T-helper 2 cell treated with Interferon-gamma antibody and Interleukin-4, amounts not matched to agents 5 μg/mL and 100 μg/mL, for 36 hours (primary cell): ENCODE data around the gene SNHG17.
"Not testable (repeated sequence)": the region's sequence is repeated elsewhere in the genome, so short reads cannot be mapped to it uniquely, and the experiment has no call there.

Experiments used
- DNase-seq: peaks from one replicate; pipeline ENCODE4 v3.0.0; 2021; ENCODE audit warnings: low spot score
- H3K27ac Mint-ChIP-seq: one replicate; pipeline ENCODE4 v1.8.0; 2021; ENCODE audit warnings: mild to moderate bottlenecking, mixed read lengths
- H3K27me3 Mint-ChIP-seq: one replicate; pipeline ENCODE4 v1.8.0; 2021; ENCODE audit warnings: low read depth, mixed read lengths
- H3K36me3 Mint-ChIP-seq: one replicate; pipeline ENCODE4 v1.8.0; 2021; ENCODE audit warnings: low read depth, mixed read lengths
- H3K4me1 Mint-ChIP-seq: one replicate; pipeline ENCODE4 v1.8.0; 2021; ENCODE audit warnings: low read depth, mixed read lengths
- H3K4me3 Mint-ChIP-seq: one replicate; pipeline ENCODE4 v1.8.0; 2022; ENCODE audit warnings: mild to moderate bottlenecking, moderate library complexity, mixed read lengths
- H3K9me3 Mint-ChIP-seq: one replicate; pipeline ENCODE4 v1.8.0; 2021; ENCODE audit warnings: mixed read lengths

SNHG17 gene

DNA sequence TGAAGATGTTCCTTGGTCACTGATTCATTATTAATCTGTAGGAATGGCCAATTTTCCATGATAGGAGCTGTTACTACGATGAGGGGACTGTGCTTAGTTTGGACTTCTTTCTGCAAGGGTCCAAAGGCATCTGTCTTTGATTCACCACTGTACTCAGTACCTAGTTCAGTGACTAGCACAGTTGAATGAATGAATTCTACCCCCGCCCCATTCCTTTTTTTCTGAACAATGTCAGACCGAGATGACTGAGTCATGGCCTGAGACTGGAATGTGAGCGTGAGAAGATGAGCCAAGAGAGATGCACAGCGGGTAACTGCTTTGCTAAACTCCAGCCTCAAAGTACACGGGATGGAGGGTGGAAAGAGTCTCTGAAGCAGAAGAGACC is 419 bp upstream of the SNHG17 start:
- no peak for DNase-seq
- Mint-ChIP-seq H3K27me3 (peaks cover 9% of the 10 kb centered on the region), H3K4me1 (peaks cover 24% of the 10 kb centered on the region), H3K27ac (peak overlapping the region; percentile 93), H3K9me3 (no peaks in the 10 kb centered on the region), H3K36me3 (peaks cover 38% of the 10 kb centered on the region), H3K4me3 (peak overlapping the region; percentile 95)

DNA sequence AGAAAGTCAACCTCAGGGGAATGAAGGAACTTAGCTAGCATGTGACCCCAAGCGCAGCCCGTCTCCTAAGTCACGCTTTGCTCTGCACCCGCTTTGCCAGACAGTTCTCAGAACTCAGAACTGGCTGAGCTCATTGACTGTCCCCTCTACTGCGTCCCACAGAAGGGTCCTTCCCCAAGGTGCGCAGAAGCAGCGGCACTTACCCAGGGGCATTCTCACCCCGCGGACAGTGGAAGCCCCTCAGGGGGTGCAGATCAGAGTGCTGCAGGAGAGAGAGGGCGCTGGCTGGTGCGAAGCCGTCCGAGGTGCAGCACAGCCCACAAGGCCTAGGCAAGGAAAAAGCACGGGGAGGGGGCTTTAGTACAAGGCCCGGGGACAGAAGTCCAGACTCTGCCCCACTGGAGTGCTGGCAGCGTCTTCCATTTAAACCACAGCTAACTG is 807 bp downstream of the SNHG17 start:
- Mint-ChIP-seq H3K4me3 (peak overlapping the region; percentile 95), H3K27me3 (peaks cover 7% of the 10 kb centered on the region), H3K36me3 (peaks cover 46% of the 10 kb centered on the region), H3K4me1 (peaks cover 26% of the 10 kb centered on the region), H3K9me3 (no peaks in the 10 kb centered on the region), H3K27ac (peak overlapping the region; percentile 93)
- DNase-seq = no peak

DNA sequence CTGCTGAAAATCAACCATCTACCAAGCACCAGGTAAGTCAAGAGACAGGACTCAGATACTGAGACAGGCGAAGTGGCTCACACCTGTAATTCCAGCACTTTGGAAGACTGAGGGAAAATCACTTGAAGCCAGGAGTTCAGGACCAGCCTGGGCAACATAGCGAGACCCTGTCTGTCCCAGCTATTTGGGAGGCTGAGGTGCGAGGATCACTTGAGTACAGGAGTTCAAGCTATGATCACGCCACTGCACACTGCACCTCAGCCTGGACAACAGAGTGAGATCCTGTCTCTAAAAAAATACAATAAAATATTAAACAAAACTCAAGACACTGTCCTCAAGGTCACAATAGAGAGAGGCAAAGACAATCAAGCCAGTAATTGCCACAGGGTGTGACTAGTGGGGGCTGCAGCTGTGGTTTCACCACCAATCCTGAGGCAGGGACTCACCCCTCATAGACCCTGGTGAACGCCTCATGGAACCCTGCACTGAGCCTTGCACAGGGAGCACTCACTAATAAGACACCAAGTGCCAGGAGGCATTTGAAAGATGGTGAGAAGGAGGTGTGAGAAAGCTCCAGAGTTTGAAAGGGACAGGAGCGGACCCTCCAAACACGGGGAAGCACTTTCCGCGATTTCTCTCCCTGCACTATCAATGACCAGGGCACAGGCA is 1.7 kb downstream of the SNHG17 start:
- Mint-ChIP-seq H3K27ac (peak overlapping the region; percentile 93), H3K4me1 (peaks cover 26% of the 10 kb centered on the region), H3K9me3 (no peaks in the 10 kb centered on the region), H3K4me3 (peak overlapping the region; percentile 95), H3K36me3 (peaks cover 55% of the 10 kb centered on the region), H3K27me3 (no peaks in the 10 kb centered on the region)
- DNase-seq = no peak

DNA sequence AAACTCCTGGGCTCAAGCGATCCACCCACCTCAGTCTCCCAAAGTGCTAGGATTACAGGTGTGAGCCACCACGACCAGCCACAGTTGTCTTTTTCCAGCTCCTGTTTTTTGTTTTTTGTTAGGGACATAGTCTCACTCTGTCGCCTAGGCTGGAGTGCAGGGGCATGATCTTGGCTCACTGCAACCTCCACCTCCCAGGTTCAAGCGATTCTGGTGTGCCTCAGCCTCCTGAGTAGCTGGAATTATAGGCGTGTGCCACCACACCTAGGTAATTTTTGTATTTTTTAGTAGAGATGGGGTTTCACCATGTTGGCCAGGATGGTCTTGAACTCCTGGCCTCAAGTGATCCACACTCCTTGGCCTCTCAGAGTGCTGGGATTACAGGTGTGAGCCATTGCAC is 2.3 kb downstream of the SNHG17 start:
- not testable (repeated sequence) for H3K27ac Mint-ChIP-seq, DNase-seq, H3K27me3 Mint-ChIP-seq, H3K9me3 Mint-ChIP-seq
- H3K4me1 Mint-ChIP-seq = peaks cover 29% of the 10 kb centered on the region
- peaks cover 60% of the 10 kb centered on the region for H3K36me3 Mint-ChIP-seq
- H3K4me3 Mint-ChIP-seq = peak overlapping the region; percentile 95

DNA sequence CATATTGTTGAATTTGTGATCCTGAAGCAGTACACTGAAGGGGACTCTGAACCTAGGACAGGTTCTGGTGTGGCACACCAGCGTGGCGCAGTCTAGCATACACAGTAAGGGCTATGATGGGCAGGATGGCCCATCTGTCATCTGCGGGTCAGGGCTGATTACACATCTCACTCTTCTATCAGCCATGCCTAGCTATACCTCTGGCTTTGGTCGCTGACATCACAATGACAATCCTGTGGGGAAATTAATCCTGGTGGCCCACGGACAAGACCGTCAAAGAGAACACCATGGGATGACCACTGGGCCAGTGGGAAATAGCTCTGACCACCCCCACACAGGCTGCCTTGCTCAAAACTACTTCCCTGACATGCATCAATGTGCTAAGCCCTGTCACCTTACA is 2.8 kb downstream of the SNHG17 start:
- H3K27me3 Mint-ChIP-seq = no peaks in the 10 kb centered on the region
- no peaks in the 10 kb centered on the region for H3K9me3 Mint-ChIP-seq
- no peak overlapping the region for H3K27ac Mint-ChIP-seq
- no peak for DNase-seq
- peaks cover 29% of the 10 kb centered on the region for H3K4me1 Mint-ChIP-seq
- peaks cover 64% of the 10 kb centered on the region for H3K36me3 Mint-ChIP-seq
- peak overlapping the region; percentile 53 for H3K4me3 Mint-ChIP-seq

DNA sequence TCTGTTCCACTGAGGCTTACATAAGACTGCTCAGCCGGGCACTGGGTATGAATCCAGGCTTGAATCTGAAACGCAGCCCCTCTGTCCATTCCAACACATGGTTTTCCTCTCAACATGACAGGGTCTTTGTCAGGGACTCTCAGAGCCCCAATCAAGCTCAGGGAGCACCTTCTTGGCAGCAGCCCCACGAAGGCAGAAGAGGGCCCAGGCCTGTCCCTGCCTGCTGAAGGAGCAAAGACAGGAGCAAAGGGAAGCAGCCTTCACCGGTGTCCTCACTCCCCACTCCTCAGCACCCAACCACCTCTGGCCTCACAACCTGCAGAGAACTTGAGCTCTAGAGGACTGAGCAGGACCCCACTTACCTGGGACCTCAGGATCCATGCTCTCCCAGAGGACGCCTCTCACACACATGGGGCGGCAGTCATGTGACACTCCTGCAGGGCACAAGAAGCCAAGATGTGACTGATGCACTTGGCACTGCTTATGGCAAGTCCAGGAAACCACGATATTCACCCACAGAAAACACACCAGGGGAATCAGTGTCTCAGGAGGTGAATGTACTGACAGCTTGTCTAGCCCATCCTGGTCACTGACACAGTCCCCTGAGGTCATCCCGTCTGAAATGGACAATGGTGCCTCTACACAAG is 4.3 kb downstream of the SNHG17 start:
- Mint-ChIP-seq H3K27ac (no peak overlapping the region), H3K4me1 (peaks cover 35% of the 10 kb centered on the region), H3K27me3 (no peaks in the 10 kb centered on the region), H3K4me3 (no peak overlapping the region), H3K9me3 (no peaks in the 10 kb centered on the region), H3K36me3 (peaks cover 79% of the 10 kb centered on the region)
- DNase-seq = no peak

DNA sequence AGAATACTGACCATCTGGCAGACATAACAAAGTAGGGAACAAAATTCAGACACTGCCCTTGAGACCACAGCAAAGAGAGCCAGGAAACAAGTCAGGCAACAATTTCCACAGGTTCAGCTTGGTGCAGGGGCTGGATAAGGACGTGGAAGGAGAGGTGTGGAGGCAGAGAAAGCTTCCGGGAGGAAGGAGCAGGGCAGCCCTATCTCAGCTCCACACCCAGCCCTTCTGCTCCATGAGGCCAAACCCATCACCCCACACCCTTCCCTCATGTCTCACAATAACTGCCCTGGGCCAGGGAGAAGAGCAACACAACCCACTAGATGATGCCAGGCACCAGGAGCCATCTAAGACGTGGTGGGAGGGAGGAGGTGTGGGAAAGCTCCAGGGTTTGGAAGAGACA is 5.8 kb downstream of the SNHG17 start:
- Mint-ChIP-seq H3K27me3 (no peaks in the 10 kb centered on the region), H3K4me1 (peaks cover 35% of the 10 kb centered on the region), H3K36me3 (peaks cover 76% of the 10 kb centered on the region), H3K9me3 (no peaks in the 10 kb centered on the region), H3K27ac (no peak overlapping the region), H3K4me3 (no peak overlapping the region)
- DNase-seq = no peak

DNA sequence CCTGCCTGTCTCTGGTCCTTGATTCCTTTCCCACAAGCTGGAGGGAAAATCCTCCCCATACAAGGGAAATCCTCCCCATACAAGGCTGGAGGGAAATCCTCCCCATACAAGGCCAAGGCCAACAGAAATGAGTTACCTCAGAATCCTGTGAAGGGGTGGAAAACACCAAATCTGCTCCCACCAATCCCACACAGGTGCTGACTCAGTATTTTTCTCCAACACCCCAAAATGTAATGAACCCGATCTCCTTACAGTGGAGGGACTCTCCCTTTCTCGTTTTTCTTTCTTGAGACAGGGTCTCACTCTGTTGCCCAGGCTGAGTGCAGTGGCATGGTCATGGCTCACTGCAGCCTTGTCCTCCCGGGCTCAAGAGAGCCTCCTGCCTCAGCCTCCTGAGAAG is 6.3 kb downstream of the SNHG17 start:
- DNase-seq = no peak
- H3K9me3 Mint-ChIP-seq = no peaks in the 10 kb centered on the region
- H3K4me1 Mint-ChIP-seq = peaks cover 32% of the 10 kb centered on the region
- no peak overlapping the region for H3K4me3 Mint-ChIP-seq
- H3K36me3 Mint-ChIP-seq = peaks cover 72% of the 10 kb centered on the region
- no peak overlapping the region for H3K27ac Mint-ChIP-seq
- no peaks in the 10 kb centered on the region for H3K27me3 Mint-ChIP-seq

DNA sequence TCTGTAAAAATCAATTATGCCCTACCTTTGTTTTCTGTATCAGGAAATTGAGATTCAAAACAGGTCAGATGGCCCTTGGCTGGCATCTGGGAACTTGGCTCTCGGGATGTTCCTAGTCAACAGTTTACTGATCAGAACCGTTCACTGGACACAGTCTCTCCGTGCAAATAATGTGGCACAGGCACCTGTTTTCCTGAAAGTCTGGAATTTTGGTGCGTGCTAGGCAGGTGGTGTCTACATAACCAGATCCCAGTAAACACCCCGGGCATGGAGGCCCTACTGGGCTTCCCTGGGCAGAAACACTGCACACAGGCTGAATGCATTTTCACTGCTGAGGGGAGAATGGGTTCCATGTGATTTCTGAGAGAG is 7.5 kb downstream of the SNHG17 start:
- Mint-ChIP-seq H3K36me3 (peaks cover 68% of the 10 kb centered on the region), H3K4me1 (peaks cover 30% of the 10 kb centered on the region), H3K4me3 (no peak overlapping the region), H3K27ac (no peak overlapping the region), H3K9me3 (no peaks in the 10 kb centered on the region), H3K27me3 (no peaks in the 10 kb centered on the region)
- DNase-seq = no peak

DNA sequence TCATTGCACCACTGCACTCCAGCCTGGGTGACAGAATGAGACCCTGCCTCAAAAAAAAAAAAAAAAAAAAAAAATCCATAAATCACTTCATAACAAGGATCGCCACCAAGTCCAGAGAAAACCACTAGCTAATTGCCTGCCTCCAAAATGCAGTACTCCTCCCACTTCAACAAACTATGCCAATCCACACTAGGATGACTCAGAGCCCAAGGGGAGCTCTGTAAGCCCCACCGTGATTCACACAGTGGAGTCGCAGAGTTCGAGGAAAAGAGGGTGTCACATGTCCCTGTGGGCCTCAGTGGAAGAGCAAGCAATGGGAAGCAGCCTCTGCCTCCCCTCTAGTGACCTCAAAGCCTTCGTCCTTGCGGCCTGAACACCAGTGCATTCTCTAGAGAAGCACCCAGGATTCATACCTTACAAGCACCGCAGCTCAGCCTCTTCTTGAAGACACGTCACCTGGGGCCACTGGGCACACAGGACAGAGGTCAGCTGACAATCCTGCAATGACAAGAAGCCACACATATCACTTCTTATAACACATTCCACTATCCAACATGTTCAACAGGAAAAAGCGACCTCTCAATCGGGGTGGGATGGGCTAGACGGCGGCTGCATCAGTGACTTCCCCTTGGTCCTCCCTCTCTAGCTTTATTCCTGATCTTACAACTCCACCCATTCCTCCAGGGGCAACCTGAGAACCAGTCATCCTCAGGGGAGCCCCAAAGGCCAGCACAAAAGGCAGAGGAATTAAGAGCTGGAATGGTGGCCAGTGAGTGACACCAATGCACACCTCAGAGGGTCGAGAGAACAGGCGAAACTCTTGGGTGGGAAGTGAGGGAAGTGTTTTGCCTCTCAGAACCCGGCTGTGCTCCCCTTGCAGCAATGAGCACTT is 8.9 kb downstream of the SNHG17 start:
- Mint-ChIP-seq H3K27me3 (no peaks in the 10 kb centered on the region), H3K27ac (no peak overlapping the region), H3K4me1 (peaks cover 17% of the 10 kb centered on the region), H3K4me3 (no peak overlapping the region), H3K9me3 (no peaks in the 10 kb centered on the region), H3K36me3 (peaks cover 68% of the 10 kb centered on the region)
- no peak for DNase-seq

DNA sequence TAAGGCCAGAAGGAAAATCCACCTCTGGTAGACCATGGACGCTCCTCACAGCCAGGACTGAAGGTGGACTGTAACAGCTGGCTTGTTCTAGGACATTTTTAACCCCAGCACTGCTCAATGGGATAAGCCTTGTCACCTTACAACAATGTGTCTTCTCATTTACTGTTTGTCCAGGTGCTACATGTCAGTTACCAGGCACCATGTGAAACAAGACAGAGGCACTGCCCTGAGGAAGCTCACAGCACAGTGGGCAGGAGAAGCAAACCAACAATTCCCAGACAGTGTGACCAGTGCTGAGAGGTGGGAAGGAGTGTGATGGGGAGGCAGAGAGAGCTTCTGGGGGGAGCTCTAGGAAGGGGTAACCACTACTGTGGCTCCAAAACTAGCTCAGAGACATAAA is 10.7 kb downstream of the SNHG17 start:
- H3K36me3 Mint-ChIP-seq = peaks cover 73% of the 10 kb centered on the region
- no peak overlapping the region for H3K4me3 Mint-ChIP-seq

DNA sequence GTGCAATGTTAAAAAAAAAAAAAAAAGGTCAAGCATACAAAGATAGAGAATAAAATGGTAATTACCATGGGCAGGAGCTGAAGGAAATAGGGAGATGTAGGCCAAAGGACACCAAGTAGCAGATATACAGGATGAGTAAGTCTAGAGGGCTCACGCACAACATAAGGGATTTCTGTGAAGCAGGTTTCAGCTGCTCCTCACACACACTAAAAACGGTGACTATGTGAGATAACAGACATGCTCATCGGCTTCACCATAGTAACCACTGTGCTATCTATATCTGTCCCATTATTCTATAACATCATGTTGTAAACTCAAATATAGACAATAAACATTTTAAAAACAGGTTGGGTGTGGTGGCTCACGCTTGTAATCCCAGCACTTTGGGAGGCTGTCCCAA is 11.6 kb downstream of the SNHG17 start:
- Mint-ChIP-seq H3K27ac (peak overlapping the region; percentile 12), H3K27me3 (no peaks in the 10 kb centered on the region), H3K9me3 (no peaks in the 10 kb centered on the region), H3K4me1 (peaks cover 10% of the 10 kb centered on the region), H3K4me3 (no peak overlapping the region), H3K36me3 (peaks cover 71% of the 10 kb centered on the region)
- no peak for DNase-seq

More for the DNA sequence above, 10.7 kb downstream of the SNHG17 start:
- no peak for DNase-seq
- H3K4me1 Mint-ChIP-seq = peaks cover 10% of the 10 kb centered on the region
- no peak overlapping the region for H3K27ac Mint-ChIP-seq
- no peaks in the 10 kb centered on the region for H3K9me3 Mint-ChIP-seq
- no peaks in the 10 kb centered on the region for H3K27me3 Mint-ChIP-seq

DNA sequence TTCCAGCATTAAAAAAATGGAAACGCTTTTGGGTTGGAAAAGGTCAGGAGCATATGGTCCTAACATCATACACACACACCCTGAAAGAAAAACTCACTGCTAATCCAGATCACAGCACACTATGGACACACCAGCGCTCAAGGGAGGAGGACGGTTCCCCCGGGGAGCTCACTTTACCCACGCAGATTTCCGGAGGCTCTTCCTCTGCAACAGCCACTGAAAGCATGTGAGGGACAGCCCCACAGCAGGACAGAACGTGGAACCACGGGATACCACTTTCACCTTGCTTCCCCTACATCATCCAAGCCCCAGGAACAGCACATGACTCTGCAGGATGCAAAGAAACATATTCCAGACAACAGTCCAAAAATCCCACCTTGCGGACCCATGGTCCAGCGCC is 13.2 kb downstream of the SNHG17 start:
- no peak overlapping the region for H3K27ac Mint-ChIP-seq
- no peaks in the 10 kb centered on the region for H3K9me3 Mint-ChIP-seq
- DNase-seq = no peak
- peaks cover 4% of the 10 kb centered on the region for H3K4me1 Mint-ChIP-seq
- peaks cover 66% of the 10 kb centered on the region for H3K36me3 Mint-ChIP-seq
- no peak overlapping the region for H3K4me3 Mint-ChIP-seq
- H3K27me3 Mint-ChIP-seq = no peaks in the 10 kb centered on the region

DNA sequence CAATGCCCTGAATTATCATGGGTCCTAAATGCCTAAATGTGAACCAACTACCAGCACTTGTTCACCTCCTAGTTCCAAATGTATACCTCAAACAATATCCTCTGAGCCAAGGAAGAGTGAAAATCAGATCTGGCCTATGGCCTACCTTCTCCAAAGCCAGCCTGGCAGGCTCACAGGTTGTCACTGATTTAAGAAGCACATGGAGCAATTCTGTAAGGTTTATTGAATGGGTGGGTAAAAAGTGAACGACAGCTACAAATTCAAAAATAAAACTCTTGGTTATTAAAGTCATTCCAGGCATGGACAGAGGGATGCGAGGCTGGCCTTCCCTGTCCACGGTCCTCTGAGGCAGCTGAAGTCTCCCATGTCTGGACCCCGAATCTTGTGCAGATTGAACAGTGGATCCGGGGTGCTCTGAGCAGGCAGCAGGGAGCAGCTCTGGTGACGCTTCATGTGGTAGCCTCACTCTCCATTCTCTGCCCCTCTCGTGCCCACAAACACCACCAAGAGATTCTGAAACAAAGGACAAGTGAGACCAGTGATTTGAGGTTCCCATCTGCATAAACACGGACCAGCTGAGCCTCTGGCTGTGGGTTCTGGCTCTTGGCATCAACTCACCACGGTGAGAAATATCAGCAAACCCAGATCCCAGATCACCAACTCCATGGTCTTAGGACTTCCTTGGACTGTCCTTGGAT is 14.6 kb downstream of the SNHG17 start:
- Mint-ChIP-seq H3K27ac (no peak overlapping the region), H3K36me3 (peaks cover 64% of the 10 kb centered on the region), H3K4me1 (peaks cover 2% of the 10 kb centered on the region), H3K9me3 (no peaks in the 10 kb centered on the region), H3K4me3 (no peak overlapping the region), H3K27me3 (no peaks in the 10 kb centered on the region)
- DNase-seq = no peak
